SK-N-SH treated with all-trans-retinoic acid at 6 μM for 48 hours (cell line): ENCODE results near the gene TMEM43.

Experiments used
- ATAC-seq: fragments of 200-7000 bp; cut with Tn5 transposase; 3 replicates; pipeline ENCODE4 v1.9.1; 2020; ENCODE audit warnings: mild to moderate bottlenecking, moderate library complexity
- ARNTL ChIP-seq: fragments of 450-650 bp; formaldehyde crosslinking; IDR thresholded peaks from 2 replicates; pipeline ENCODE4 v1.5.0; 2020; ENCODE audit warnings: low read depth, mild to moderate bottlenecking, moderate library complexity, borderline replicate concordance
- BACH2 ChIP-seq: fragments of 250-450 bp; sonication (Bioruptor Pico); IDR thresholded peaks from 2 replicates; pipeline ENCODE4 v1.9.0; 2021; ENCODE audit warnings: mild to moderate bottlenecking, borderline replicate concordance
- CSDC2 ChIP-seq: fragments of 250-450 bp; sonication (Bioruptor Pico); IDR thresholded peaks from 2 replicates; pipeline ENCODE4 v1.5.0; 2020; ENCODE audit warnings: mild to moderate bottlenecking, moderate library complexity
- CSRNP3 ChIP-seq: fragments of 250-450 bp; sonication (Bioruptor Pico); IDR thresholded peaks from 2 replicates; pipeline ENCODE4 v1.5.1; 2021; ENCODE audit warnings: mild to moderate bottlenecking, moderate library complexity
- ESRRG ChIP-seq: fragments of 250-450 bp; sonication (Bioruptor Pico); IDR thresholded peaks from 2 replicates; pipeline ENCODE4 v1.6.1; 2021; ENCODE audit warnings: mild to moderate bottlenecking
- GLIS3 ChIP-seq: fragments of 250-450 bp; sonication (Bioruptor Pico); IDR thresholded peaks from 2 replicates; pipeline ENCODE4 v1.5.0; 2020; ENCODE audit warnings: mild to moderate bottlenecking, moderate library complexity
- ISL1 ChIP-seq: fragments of 250-450 bp; sonication (Bioruptor Pico); IDR thresholded peaks from 2 replicates; pipeline ENCODE4 v2.1.2; 2022; ENCODE audit warnings: mild to moderate bottlenecking, moderate library complexity
- OSR1 ChIP-seq: fragments of 250-450 bp; sonication (Bioruptor Pico); IDR thresholded peaks from 2 replicates; pipeline ENCODE4 v1.8.0; 2022; ENCODE audit warnings: moderate library complexity, mild to moderate bottlenecking, inconsistent platforms
- PATZ1 ChIP-seq: fragments of 250-450 bp; sonication (Bioruptor Pico); IDR thresholded peaks from 2 replicates; pipeline ENCODE4 v1.8.0; 2020; ENCODE audit warnings: mild to moderate bottlenecking, moderate library complexity, borderline replicate concordance
- POU6F1 ChIP-seq: fragments of 250-450 bp; sonication (Bioruptor Pico); IDR thresholded peaks from 2 replicates; pipeline ENCODE4 v1.8.0; 2021; ENCODE audit warnings: low read depth, mild to moderate bottlenecking, moderate library complexity, borderline replicate concordance
- PPARA ChIP-seq: fragments of 250-450 bp; sonication (Bioruptor Pico); IDR thresholded peaks from 2 replicates; pipeline ENCODE4 v1.5.0; 2020; ENCODE audit warnings: mild to moderate bottlenecking, borderline replicate concordance
- RARB ChIP-seq: fragments of 250-450 bp; sonication (Bioruptor Pico); IDR thresholded peaks from 2 replicates; pipeline ENCODE4 v1.8.0; 2021; ENCODE audit warnings: mild to moderate bottlenecking, moderate library complexity
- SNAI2 ChIP-seq: fragments of 250-450 bp; sonication (Bioruptor Pico); IDR thresholded peaks from 2 replicates; pipeline ENCODE4 v1.5.0; 2020; ENCODE audit warnings: mild to moderate bottlenecking, moderate library complexity
- TCF4 ChIP-seq: fragments of 250-450 bp; sonication (Bioruptor Pico); IDR thresholded peaks from 2 replicates; pipeline ENCODE4 v1.8.0; 2021; ENCODE audit warnings: mild to moderate bottlenecking, moderate library complexity, borderline replicate concordance
- TOX ChIP-seq: fragments of 250-450 bp; sonication (Bioruptor Pico); IDR thresholded peaks from 2 replicates; pipeline ENCODE4 v1.8.0; 2021; ENCODE audit warnings: mild to moderate bottlenecking, moderate library complexity, borderline replicate concordance
- TSHZ2 ChIP-seq: fragments of 250-450 bp; sonication (Bioruptor Pico); IDR thresholded peaks from 2 replicates; pipeline ENCODE4 v1.5.0; 2020; ENCODE audit warnings: mild to moderate bottlenecking, moderate library complexity
- ZC3H10 ChIP-seq: fragments of 250-450 bp; sonication (Bioruptor Pico); IDR thresholded peaks from 2 replicates; pipeline ENCODE4 v1.5.1; 2021; ENCODE audit warnings: mild to moderate bottlenecking, moderate library complexity
- ZFP3 ChIP-seq: fragments of 250-450 bp; sonication (Bioruptor Pico); IDR thresholded peaks from 2 replicates; pipeline ENCODE4 v1.5.0; 2020; ENCODE audit warnings: mild to moderate bottlenecking, moderate library complexity
- ZFP30 ChIP-seq: fragments of 450-650 bp; formaldehyde crosslinking; IDR thresholded peaks from 2 replicates; pipeline ENCODE4 v1.5.0; 2022; ENCODE audit warnings: mild to moderate bottlenecking, moderate library complexity
- ZNF70 ChIP-seq: fragments of 450-650 bp; formaldehyde crosslinking; IDR thresholded peaks from 2 replicates; pipeline ENCODE4 v1.5.0; 2020; ENCODE audit warnings: mild to moderate bottlenecking, moderate library complexity

Gene TMEM43

GRCh38 chr3:14159426-14159825, 34.6 kb downstream of the TMEM43 start (continued):
- TF ChIP-seq TCF4 (CRISPR knock-in tag) (no peak), ISL1 (CRISPR knock-in tag) (no peak), SNAI2 (CRISPR knock-in tag) (no peak), TSHZ2 (CRISPR knock-in tag) (no peak)

- ATAC-seq = no peak
- TF ChIP-seq ISL1 (CRISPR knock-in tag) (no peak), POU6F1 (no peak), OSR1 (CRISPR knock-in tag) (no peak), TCF4 (CRISPR knock-in tag) (no peak), BACH2 (CRISPR knock-in tag) (no peak), ZNF70 (CRISPR knock-in tag) (no peak), RARB (CRISPR knock-in tag) (no peak), PATZ1 (CRISPR knock-in tag) (no peak), CSRNP3 (CRISPR knock-in tag) (no peak), ZFP3 (CRISPR knock-in tag) (no peak), PPARA (CRISPR knock-in tag) (no peak), ARNTL (no peak), CSDC2 (CRISPR knock-in tag) (no peak), TSHZ2 (CRISPR knock-in tag) (no peak), GLIS3 (CRISPR knock-in tag) (no peak)
Observed at GRCh38 chr3:14161282-14161681, 36.4 kb downstream of the TMEM43 start.

GRCh38 chr3:14162178-14162577, 37.3 kb downstream of the TMEM43 start:
- no peak for ATAC-seq
- TF ChIP-seq GLIS3 (CRISPR knock-in tag) (no peak), CSDC2 (CRISPR knock-in tag) (no peak), ZFP3 (CRISPR knock-in tag) (no peak), OSR1 (CRISPR knock-in tag) (no peak), ZC3H10 (no peak), ZNF70 (CRISPR knock-in tag) (no peak), TOX (no peak), PATZ1 (CRISPR knock-in tag) (no peak), SNAI2 (CRISPR knock-in tag) (no peak), ISL1 (CRISPR knock-in tag) (no peak), ARNTL (no peak), ESRRG (CRISPR knock-in tag) (no peak), TSHZ2 (CRISPR knock-in tag) (no peak), ZFP30 (no peak)
